Transverse colon (tissue), 4 donors: ENCODE results near the gene GTF3C1. TPM values are rescaled to one million over a fixed set of nuclear protein-coding genes. Genes with fewer than 3 reads are reported as not detected.

Source experiments
- DNase-seq: peaks from one replicate; pipeline ENCODE4 v3.0.0-alpha.2; 2019
- H3K27ac ChIP-seq, 4 donors: fragments of 200-600 bp; sonication (generic); 2 replicates each; pipeline ENCODE4 v1.5.1; 2016 to 2018; ENCODE audit warnings: inconsistent platforms in 4 of 4
- H3K27me3 ChIP-seq: fragments of 200-600 bp; sonication (generic); 2 replicates; pipeline ENCODE4 v1.5.1; 2017; ENCODE audit warnings: inconsistent platforms
- H3K36me3 ChIP-seq, 4 donors: fragments of 200-600 bp; sonication (generic); 2 replicates each; pipeline ENCODE4 v1.5.1; 2017 to 2019; ENCODE audit warnings: inconsistent platforms in 4 of 4
- H3K4me1 ChIP-seq, 4 donors: fragments of 200-600 bp; sonication (generic); 2 replicates each; pipeline ENCODE4 v1.5.1; 2017 to 2020; ENCODE audit warnings: inconsistent platforms in 4 of 4
- H3K4me3 ChIP-seq, 4 donors: fragments of 200-600 bp; sonication (generic); 1 replicate in 1 of 4; 2 replicates in 3 of 4; pipeline versions ENCODE4 v1.5.1 to v1.6.1; 2017 to 2019; ENCODE audit warnings: inconsistent platforms in 4 of 4
- H3K9me3 ChIP-seq, 2 donors: fragments of 200-600 bp; sonication (generic); 2 replicates each; pipeline ENCODE4 v1.5.1; 2017 to 2019; ENCODE audit warnings: inconsistent platforms in 2 of 2
- CTCF ChIP-seq, 5 experiments: fragments of 200-600 bp in 3 of 5; fragments of 450-650 bp in 2 of 5; sonication (generic) in 3 of 5; IDR thresholded peaks; 1 replicate in 2 of 5; 2 replicates in 3 of 5; pipeline ENCODE4 v1.5.1; 2016 to 2017; ENCODE audit warnings: antibody characterized with exemption in 5 of 5, inconsistent platforms in 3 of 5, mild to moderate bottlenecking in 2 of 5, moderate library complexity in 1 of 5
- EP300 ChIP-seq: sonication (generic); formaldehyde crosslinking; IDR thresholded peaks from one replicate; pipeline ENCODE4 v1.6.1; 2017; ENCODE audit warnings: antibody characterized with exemption, low read depth
- POLR2A ChIP-seq: fragments of 450-650 bp; IDR thresholded peaks from one replicate; pipeline ENCODE4 v1.6.1; 2016; ENCODE audit warnings: antibody characterized with exemption, mild to moderate bottlenecking, moderate library complexity
- POLR2AphosphoS5 ChIP-seq, 3 donors: sonication (generic); formaldehyde crosslinking; IDR thresholded peaks; one replicate each; pipeline ENCODE4 v1.6.1; 2016; ENCODE audit warnings: antibody characterized with exemption in 3 of 3
- WGBS, 2 donors: methylation state at CpG; one replicate each; pipeline ENCODE4 v1.1.5; 2018; ENCODE audit warnings: low coverage in 1 of 2; 5-methylcytosine and 5-hydroxymethylcytosine counted together
- in situ Hi-C, 4 donors: fragments of 200-750 bp; cut with MboI; loops; one replicate each; pipeline versions ENCODE4 v1.15.0 to v1.15.1; 2017; ENCODE audit warnings: low sequenced_read_pairs in 3 of 4, low pct_ligation_motif_present in 1 of 4, low pct_unique_long_range_greater_than_20kb in 1 of 4
- intact Hi-C: fragments of 100-400 bp; cut with DNase I; formaldehyde crosslinking; loops from one replicate; pipeline ENCODE4 v1.15.1; 2023; ENCODE audit warnings: low total_unique reads
- total RNA-seq, 4 donors: library from RNA; depleted of rRNA; stranded (reverse); fragments of >200 nt; gene quantifications; one replicate each; pipeline ENCODE4 v1.1.0, GENCODE V29; 2016

The GTF3C1 gene
- total RNA-seq, 4 donors from 2014 or later, result 49.6 to 129 (median 60.1) TPM

DNA sequence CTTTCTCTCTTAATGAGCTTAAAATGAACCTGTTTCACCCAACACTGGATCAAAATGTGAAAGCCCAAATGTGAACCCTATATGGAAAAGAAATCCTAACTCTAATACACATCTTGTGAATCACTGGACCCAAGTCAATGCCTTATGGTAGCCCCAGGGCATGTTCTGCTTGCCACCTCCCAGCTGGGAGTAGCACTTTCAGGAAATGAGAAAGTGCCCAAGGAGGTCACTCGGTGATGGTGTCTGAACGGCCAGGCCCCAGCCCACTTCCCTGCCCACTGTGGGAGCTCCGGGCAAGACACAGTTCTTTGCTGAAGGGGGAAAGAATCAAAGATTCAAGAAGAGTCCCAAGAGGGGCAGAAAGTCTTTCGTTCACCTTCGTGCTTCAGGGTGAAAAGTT, 46.1 kb downstream of the GTF3C1 start:
- no peak for DNase-seq
- intact Hi-C loops, result no loop called here
- Histone ChIP-seq H3K4me1 (no peaks in the 10 kb centered on the region), H3K27ac (no peak overlapping the region), H3K9me3 (no peaks in the 10 kb centered on the region), H3K4me3 (no peak overlapping the region), H3K36me3 (peaks cover 0 to 89% (median 41%) of the 10 kb centered on the region in 4 donors), H3K27me3 (no peaks in the 10 kb centered on the region)
- WGBS, 2 donors, result 50 to 79% methylated on average over 2 to 5 of the region's 5 CpGs
- in situ Hi-C loops, result no loop called here
- TF ChIP-seq CTCF (IDR thresholded peaks at IDR 0.05) (no peak), POLR2A (no peak), EP300 (no peak), POLR2AphosphoS5 (IDR thresholded peaks at IDR 0.05) (no peak)

DNA sequence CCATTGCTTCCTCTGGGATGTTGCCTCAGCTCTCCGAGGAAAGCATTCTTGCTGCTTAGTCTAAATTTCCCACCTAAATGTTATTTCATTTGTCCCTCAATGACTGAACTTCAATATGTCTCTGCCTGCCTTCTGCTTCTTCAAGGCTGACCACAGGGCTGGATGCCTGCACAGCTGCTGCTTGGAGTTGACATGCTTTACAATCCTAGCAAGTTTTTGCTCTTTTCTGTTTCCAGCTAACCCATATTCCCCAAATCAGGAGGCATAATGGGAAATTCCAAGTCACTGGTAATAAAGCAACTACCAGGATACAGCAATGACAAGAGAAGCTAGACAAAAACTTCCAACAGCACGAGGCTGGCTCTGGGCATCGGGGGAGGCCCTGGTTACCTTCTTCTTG, 48.9 kb downstream of the GTF3C1 start:
- Histone ChIP-seq H3K27ac (no peak overlapping the region), H3K4me3 (no peak overlapping the region), H3K36me3 (peaks cover 0 to 83% (median 37%) of the 10 kb centered on the region in 4 donors), H3K27me3 (no peaks in the 10 kb centered on the region), H3K9me3 (no peaks in the 10 kb centered on the region), H3K4me1 (no peaks in the 10 kb centered on the region)
- no peak for DNase-seq
- intact Hi-C loops, result no loop called here
- 96 to 100% methylated on average over 1 to 3 of the region's 3 CpGs for WGBS, 2 donors
- in situ Hi-C loops, result no loop called here
- no peak for TF ChIP-seq EP300
- TF ChIP-seq CTCF (IDR thresholded peaks at IDR 0.05), result no peak
- TF ChIP-seq POLR2AphosphoS5 (IDR thresholded peaks at IDR 0.05), result no peak
- TF ChIP-seq POLR2A, result no peak

- intact Hi-C loops (no loop called here), in situ Hi-C loops (no loop called here)
- DNase-seq, result no peak
- 82 to 90% methylated on average over 3 to 9 of the region's 9 CpGs for WGBS, 2 donors
- TF ChIP-seq POLR2A, result no peak
- no peak for TF ChIP-seq CTCF (IDR thresholded peaks at IDR 0.05)
- TF ChIP-seq EP300, result no peak
- TF ChIP-seq POLR2AphosphoS5 (IDR thresholded peaks at IDR 0.05), result no peak
- Histone ChIP-seq H3K27me3 (no peaks in the 10 kb centered on the region), H3K36me3 (peaks cover 0 to 79% (median 36%) of the 10 kb centered on the region in 4 donors), H3K27ac (no peak overlapping the region), H3K9me3 (no peaks in the 10 kb centered on the region), H3K4me1 (no peaks in the 10 kb centered on the region), H3K4me3 (no peak overlapping the region)
Observed at GRCh38 chr16:27499659-27500055, 50.1 kb downstream of the GTF3C1 start.

DNA sequence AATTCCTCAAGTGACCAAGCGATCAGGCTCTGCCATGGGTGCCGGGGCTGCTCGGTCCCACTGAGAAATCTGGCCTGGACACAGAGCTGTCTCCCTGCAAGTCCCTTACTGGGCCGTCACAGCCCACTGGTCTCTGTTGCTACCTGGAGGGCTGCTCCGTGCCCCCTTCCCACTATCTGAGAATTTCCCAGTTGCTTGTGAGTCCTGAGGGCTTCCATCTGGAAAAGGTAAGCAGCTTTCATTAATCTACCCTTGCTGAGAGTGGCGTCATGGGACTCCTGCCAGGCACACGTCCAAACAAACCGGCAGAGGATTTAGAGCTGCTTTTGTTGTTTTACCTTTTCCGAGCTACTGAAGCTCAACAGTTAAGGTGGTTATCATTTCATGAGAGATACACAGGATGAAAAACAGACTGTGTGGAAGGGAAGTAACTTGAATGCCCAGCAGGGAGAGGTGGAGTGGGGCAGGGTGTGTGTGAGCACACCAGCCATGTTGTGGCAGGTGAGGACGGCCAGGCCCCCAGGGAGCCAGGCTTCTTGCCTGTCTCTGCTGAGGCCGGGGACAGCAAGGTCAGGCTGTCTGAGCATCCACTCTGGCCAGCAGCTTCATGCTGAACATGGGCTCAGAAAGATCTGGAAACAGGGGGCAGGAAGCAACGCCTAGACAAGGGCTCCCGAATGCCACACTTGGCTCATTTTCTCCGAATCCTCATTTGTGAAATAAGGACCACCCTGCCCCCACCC, 50.6 kb downstream of the GTF3C1 start:
- no peak for TF ChIP-seq POLR2A
- no peak for TF ChIP-seq CTCF (IDR thresholded peaks at IDR 0.05)
- no peak for TF ChIP-seq POLR2AphosphoS5 (IDR thresholded peaks at IDR 0.05)
- no peak for TF ChIP-seq EP300
- 77 to 92% methylated on average over 4 to 14 of the region's 14 CpGs for WGBS, 2 donors
- H3K27me3 ChIP-seq, result no peaks in the 10 kb centered on the region
- intact Hi-C loops, result no loop called here
- no peak overlapping the region for H3K27ac ChIP-seq
- no peak for DNase-seq
- no peaks in the 10 kb centered on the region for H3K9me3 ChIP-seq
- in situ Hi-C loops, result no loop called here
- no peaks in the 10 kb centered on the region for H3K4me1 ChIP-seq
- no peak overlapping the region for H3K4me3 ChIP-seq
- H3K36me3 ChIP-seq, result peaks cover 0 to 80% (median 34%) of the 10 kb centered on the region in 4 donors
